HL-60/S4 (cell line): ENCODE measurements around the gene ADAMTS17.

Source experiments
- in situ Hi-C: fragments of 300-500 bp; cut with MboI; formaldehyde crosslinking; loops from 2 replicates; pipeline ENCODE4 v1.14.3; 2022; ENCODE audit warnings: low sequenced_read_pairs

The ADAMTS17 gene

DNA sequence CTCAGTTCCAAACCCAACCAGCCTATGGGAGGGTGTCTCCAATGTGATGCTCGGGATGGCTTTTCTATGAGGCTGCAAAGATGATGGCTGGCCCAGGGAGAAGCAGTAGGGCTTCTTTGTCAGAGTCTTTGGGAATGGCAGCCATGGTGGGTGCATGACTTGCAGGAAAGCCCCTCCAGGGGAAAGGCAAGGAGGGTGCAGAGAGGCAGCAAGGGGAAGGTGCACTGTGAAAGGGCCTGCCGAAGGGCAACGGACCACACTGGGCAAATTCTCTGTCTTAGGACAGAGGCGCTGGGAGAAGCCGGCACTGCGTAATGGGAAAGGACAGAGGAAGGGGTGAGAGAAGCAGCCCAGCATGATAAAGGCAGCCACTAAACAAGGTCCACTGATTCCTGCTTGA is 305.8 kb downstream of the ADAMTS17 start:
- in situ Hi-C loops, result no loop called here

DNA sequence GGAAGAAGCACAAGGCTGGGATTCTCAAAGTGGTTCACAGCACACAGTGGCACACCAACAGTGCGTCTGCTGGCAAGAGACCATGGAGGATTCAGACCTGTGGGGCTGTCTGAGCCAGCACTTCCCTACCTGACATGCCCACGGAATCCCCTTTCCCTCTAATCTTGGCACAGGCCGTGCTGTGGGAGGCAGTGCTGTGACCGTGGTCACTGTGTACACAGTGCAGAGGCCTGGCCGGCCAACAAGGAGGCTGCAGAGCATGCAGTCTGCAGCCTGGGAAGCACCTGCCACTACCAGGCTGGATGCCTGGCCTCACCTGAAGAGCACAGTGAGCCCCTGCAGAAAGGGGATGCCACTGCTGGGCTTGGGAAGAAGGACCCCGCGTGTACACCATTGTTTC is 307.6 kb downstream of the ADAMTS17 start:
- in situ Hi-C loops, result no loop called here

DNA sequence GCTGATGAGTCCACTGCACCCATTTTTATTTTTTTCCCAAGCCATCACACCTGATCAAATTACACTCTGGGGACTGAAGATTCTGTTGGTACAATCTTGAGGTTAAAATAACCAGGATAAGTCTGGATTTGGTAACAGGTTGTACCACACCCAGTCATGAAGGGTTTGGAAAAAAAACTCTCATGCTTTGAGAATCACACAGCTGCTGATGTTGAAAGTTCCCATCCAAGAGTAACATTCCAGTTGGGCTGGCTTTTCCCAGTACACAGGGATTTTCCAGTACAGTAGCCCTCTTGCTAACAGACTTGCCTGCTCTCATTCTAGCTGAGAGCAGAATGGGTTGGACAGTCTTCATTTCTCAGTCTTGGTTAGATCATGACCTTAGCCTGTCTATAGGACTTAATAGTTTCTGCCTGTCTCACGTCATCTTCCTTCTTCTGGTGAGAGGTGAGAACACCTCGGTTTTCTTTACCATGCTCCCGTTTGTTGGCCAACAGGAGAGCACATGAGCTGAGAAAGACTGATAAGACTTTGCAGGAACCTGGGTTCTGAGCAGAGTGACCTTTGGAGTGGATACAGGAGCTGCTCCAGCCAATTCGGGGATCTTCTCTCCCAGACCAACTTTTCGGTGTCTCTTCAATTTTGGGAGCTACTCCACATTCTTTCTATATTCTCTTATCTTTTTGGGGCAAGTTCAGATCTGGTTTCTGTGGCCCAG is 308.5 kb downstream of the ADAMTS17 start:
- in situ Hi-C loops, result no loop called here

DNA sequence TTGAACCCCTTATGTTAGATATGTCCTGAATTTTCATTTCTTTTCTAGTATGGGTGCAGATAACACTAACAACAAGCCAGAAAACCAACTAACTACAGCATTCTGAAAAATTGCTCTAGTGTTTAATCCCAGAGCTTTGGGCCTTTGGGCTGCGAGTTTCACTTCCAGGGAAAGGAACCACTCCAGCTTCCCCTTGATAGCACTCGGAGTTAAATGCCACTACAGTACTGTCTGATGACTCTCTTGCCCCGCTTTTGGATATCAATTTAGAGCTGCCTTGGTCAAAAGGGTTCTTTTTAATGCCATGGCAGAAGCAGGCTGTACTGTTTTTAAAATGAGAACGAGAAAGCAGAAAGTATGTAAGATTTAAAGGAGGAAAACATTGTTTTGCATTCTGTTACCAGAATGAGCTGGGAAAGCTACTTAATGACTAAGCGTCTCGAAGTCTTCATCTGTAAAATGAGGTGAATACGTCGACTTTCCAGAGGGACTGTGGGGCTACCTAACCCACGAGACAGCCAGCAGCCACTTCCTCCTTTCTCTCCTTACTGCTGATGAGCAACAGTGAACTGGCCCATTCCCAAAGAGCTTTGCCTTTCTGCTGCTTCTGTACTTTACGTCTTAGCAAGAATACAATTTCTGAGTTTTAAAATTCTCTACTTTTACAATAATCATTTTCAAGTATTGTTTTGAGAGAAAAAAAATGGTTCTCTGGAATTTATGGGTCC is 309.3 kb downstream of the ADAMTS17 start:
- in situ Hi-C loops, result no loop called here

DNA sequence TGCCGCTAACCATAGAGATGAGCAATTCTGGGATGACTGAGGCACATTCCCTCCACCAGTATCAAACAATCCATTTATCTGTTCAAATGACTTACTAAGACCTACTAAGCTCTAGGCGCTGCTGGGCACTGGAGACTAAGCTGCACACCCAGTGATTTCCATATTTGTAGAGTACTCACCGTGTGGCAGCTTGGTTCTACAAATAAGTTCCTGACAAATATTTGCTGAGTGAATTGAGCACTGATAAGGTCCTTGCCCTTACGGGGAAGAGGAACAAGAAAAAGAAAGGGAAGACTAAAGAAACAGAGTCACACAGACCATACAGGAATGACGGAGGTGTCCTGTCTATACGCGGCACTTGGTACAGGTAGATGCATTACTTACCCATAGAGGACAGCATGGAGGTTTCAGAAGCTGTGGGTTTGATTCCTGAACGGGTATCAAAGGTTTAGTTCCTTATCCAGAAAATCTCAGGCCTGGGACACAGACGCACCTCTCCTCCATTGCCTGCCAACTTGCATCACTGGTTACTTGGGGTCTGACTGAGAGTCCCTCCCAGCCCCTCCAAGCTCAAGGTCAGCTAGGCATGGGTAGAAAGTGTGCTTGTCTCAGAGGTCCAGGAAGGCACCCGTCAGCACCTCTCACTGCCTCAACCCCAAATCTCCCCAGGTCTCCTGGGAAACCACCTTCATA is 310.0 kb downstream of the ADAMTS17 start:
- in situ Hi-C loops, result no loop called here

DNA sequence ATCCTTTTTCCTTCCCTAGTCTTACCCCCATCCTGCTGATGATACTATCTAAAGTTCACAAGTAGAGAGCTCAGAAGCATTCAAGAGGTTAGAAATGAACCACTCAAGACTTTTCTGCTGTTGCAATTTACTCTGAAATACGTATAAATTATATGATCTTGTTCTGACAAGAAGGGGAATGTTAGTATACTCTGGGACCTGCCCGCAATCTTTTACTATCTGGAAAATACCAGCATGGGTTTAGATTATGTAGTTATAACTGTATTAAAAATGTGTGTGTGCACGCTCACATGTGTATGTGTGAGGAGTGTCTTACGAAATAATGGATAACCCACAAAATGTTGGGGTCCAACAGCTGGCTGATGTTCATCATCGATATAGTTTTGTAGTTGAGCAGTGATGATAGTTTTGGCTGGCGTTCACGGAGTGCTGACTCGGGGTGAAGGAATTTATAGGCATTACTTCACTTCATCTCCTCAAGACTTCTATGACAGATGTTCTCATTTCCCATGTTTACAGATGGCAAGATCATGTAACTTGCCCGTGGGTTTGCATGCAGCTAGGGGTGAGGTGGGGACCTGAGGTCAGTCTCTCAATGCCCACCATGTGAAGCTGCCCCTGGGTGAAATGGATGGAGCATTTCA is 311.1 kb downstream of the ADAMTS17 start:
- in situ Hi-C loops, result no loop called here

DNA sequence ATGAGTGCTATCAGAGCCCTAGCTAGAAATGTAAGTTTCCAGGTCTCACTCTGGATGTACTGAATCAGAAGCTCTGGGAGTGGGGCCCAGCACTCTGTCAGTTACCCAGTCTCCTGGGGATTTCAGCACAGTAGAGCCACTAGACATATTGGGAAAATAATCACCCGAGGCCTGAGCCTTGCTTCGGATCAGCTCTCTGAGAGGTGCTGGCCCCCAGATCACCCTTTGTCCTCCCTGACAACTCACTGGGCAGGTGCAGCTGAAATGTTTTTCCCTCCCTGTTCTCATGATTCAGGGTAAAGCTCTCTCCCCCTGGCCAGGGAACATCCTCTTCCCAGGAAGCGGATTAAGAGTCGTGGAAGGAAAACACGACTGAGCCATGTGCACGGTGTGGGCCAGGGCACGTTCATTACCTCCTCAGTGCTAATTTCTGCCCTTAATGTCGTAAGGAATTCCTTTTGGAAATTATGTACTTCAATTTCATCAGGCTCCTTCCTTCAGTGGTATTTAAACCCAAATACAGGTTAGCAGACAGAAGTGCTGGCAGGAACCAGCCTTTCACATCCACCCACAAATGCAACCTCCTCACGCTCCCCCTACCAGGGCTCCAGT is 311.8 kb downstream of the ADAMTS17 start:
- in situ Hi-C loops, result no loop called here

DNA sequence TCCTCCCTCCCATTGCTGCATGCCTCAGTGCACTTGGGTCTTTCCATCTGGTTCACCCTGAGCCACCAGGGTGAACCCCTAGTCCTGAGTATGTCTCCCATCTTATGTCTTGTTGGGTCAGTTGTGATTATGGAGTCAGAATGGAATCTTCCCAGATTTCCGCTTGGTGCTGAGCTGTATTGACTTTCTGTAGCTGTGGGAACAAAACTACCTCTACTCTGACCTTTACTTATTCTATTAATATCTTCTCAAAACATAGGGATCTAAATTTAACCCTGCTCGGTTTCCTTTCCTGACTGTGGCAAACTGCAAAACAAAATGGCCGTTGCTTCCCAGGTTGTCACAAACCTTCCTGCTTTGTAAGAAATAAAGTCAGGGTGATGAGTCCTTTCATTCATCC is 312.7 kb downstream of the ADAMTS17 start:
- in situ Hi-C loops, result no loop called here

DNA sequence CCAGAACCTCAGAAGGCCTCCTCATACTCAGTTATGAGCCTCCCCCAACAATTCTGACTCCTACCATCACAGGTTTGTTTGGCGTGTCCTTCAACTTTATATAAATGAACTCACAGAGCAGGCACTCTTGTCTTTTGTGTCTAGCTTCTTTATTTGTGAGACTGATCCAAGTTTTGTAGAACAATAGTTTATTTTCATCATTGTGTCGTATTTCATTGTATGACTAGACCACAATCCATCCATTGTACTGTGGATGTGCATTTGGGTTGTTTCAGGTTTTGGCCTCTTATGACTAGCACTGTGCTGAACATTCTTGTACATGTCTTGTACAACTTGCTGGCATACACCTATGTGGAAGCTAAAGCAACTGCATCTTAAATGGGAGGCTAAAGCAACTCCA is 315.7 kb downstream of the ADAMTS17 start:
- in situ Hi-C loops, result no loop called here

DNA sequence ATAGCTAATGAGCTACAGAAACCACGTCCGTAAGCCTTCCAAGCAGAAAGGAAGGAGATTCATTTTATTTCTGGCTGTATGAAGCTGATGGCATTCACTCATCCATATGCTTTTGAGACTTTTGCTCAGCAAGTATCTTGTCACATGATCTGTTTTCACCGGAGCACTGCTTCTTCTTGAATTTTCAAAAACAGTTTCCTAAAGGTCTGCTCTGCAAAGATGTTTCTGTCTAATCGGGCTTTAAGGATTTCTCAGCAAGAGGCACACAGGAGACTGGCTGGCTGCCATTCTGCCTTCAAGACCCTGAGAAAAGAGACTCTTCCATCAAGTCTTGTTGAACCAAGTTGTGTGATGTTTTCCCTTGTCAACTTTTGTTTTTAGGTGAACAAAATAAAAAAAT is 319.0 kb downstream of the ADAMTS17 start:
- in situ Hi-C loops, result no loop called here

DNA sequence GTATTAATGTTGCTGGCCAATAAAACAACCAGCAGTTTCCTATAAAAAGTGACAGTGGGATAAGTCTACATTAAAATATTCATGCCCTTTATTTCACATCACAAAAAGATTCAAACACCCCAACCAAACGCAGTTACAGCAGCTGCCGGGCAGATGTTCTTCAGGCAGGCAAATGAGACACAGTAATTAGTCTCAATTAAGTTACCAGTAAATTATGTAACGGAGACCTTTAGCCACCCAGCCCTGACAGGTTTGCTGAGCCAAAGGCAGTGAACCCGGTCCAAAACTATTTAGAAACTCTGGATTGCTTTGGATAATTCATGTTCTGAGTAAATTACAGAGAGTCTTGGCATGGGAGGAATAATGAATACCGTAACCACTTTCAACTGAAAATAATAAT is 319.4 kb downstream of the ADAMTS17 start:
- in situ Hi-C loops, result no loop called here

DNA sequence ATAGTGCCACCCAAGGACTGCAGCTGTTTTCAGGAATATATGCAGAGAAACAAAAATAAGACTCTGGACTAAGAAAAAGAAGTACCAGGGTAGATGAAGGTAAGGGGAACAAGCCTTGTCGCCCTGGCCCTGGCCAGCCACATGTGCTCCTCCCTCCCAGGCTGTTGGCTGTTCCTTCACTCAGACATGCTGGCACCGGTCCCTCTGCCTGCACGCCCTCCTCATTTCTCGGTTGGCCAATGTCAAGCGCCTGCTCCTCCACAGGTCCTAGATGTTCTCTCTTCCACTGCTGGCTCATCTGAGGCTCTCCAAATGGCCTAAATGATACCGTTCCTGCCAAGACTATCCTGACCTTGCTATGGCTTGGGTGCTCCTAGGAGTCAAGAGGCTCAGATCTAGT is 320.1 kb downstream of the ADAMTS17 start:
- in situ Hi-C loops, result no loop called here

DNA sequence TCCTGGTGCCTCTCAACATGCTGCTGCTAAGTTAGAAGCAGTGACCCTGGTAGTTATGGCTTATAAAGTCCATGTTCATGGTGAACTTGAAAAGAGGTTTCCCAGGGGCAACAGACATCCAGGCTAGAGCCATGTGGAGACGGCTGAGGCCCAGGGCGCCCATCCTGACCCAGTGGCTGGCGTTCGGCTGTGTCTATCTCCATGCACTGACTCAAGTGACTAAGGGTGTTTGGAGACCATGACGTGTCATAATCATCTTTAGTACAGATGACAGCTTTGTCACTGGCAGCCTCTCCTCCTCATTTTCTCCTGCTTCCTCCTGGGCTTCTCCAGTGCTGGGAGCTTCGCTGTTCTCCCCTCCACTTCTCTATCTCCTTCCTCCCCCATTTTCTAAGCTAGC is 321.2 kb downstream of the ADAMTS17 start:
- in situ Hi-C loops, result no loop called here

DNA sequence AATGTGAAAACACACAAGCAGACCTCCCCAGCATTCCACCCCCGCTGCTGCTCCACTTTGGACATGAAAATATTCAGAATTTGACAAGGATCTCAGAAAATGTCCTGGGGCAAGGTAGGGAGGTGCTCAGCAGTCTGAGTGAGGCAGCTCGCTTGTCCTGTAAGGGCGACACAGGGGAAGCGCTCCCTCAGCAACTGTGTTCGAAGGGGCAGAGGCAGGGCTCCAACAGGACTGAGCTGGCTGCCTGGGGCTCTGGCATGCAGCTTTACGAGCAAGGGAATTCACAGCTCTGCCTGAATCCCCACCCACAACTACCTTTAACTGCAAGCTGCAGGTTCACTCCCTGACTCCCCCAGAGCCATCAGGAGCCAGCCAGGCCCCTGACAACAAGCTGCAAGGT is 321.6 kb downstream of the ADAMTS17 start:
- in situ Hi-C loops, result no loop called here

DNA sequence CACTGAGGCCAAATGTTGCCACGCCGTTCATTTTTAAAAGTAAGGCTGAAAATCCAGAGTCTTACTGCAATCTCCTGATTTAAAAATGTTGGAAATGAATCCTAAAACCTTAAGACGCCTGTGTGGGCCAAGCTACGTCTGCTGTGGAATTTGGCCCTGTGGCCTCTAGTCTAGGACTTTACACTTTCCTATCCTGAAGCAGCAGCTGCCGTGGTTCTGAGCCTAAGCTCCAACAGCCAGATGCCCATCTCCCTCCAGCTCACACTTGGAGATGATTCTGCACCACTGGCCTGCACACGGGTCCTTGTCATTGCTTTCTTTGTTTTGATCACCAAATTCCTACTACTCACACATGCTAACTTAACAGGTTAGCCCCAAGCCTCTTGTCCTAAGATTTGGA is 322.2 kb downstream of the ADAMTS17 start:
- in situ Hi-C loops, result no loop called here

DNA sequence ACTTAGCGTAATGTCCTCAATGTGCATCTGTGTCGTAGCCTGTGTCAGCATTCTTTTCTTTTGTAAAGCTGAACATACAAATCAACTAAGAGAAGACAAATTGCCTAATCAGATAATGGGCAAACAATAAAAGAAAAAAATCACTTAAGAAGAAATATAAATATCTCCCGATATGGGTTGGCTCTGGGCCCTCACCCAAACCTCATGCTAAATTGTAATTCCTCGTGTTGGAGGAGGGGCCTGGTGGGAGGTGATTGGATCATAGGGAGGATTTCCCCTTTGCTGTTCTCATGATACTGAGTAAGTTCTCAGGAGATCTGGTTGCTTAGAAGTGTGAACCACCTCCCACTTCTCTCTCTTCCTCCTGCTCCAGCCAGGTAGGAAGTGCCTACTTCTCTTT is 323.6 kb downstream of the ADAMTS17 start:
- in situ Hi-C loops, result no loop called here

DNA sequence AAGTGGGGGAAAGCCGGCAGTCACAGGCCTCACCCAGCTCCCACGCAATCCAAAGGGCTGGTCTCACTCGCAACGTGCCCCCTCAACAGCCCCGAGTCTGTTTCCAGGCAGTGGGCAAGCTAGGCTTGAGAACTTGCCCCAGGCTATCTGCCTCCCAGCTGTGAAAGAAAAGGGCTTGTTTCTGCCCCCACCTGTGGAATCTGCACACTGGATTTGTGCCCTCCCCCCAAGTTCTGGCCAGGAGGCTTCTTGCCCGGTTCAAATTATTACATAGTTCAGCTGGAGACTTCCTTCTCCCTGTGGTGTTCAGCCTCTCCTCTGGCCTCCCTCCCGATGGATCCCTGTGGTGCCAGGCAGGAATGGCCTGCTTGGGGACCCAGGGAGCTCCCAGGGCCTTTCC is 324.6 kb downstream of the ADAMTS17 start:
- in situ Hi-C loops, result no loop called here

DNA sequence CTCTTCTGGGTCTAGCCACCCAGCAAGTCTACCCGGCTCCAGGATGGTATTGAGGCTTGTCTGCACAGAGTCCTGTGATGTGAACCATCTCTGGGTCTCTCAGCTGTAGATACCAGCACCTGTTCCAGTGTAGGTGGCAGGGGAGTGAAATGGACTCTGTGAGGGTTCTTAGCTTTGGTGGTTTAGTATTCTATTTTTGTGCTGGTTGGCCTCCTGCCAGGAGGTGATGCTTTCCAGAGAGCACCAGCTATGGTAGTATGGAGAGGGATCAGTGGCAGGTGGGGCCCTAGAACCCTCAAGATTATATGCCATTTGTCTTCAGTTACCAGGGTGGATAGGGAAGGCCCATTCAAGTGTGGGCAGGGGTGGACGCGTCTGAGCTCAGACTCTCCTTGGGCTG is 325.1 kb downstream of the ADAMTS17 start:
- in situ Hi-C loops, result no loop called here

DNA sequence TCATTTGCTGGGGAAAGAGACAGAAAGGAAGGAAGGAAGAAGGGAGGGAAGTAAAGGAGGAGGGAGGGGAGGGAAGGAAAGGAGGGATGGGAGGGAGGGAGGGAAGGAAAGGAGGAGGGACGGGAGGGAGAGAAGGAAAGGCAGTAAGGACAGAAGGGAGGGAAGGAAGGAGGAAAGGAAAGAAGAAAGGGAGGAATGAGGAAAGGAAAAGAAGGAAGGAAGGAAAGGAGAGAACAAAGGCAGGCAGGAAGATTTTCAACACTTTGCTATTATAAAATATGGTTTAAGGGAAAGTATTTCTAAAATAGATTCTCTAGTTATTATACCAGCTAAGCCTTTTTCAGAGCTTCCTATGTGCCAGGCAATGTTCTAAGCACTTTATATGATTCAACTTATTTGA is 330.5 kb downstream of the ADAMTS17 start:
- in situ Hi-C loops, result no loop called here

DNA sequence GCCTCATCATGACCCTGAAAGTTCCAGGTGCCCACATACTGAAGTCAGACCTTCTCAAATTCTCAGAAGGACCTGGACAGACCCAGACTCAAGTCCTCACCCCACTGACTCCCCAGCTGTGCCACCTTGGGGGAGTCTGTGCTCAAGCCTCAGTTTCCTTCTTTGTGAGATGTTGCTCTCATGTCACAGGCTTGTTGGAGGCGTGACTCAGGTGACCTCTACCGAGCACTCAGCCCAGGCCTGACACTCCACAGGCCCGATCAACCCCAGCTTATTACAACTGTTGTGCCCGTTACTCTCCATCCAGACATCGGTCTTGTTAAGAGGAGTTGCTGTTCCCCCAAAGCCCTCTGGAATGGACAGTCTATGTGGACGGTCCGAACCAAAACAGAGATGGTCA is 332.4 kb downstream of the ADAMTS17 start:
- in situ Hi-C loops, result no loop called here

DNA sequence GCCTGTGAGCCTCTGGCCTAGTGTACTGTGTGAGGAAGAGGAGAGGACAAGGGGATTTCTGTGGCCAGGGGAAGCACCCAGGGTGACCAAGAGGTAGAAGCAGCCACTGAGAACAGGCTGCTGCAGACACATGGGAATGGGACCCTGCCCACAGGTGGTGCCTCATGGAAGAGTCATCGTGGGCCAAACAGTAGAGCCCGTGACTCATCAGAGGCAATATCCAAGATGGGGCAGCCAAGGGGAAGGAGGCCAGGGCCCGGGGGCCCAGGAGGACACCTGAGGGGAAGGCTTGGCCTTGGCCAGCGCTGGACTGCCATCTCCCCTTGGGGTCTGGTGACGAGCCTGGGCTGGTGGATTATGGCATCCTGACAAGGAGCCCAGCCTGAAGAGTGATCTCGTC is 333.5 kb downstream of the ADAMTS17 start:
- in situ Hi-C loops, result no loop called here
